Lower leg skin (tissue), 4 donors: ENCODE data around the gene RND2. TPM values are rescaled to one million over a fixed set of nuclear protein-coding genes. Genes with fewer than 3 reads are reported as not detected.

Source experiments
- DNase-seq, 2 donors: peaks; one replicate each; pipeline ENCODE4 v3.0.0-alpha.2; 2019; ENCODE audit warnings: low spot score in 2 of 2
- H3K4me3 ChIP-seq: fragments of 200-600 bp; sonication (generic); 2 replicates; pipeline ENCODE4 v1.5.1; 2017; ENCODE audit warnings: mild to moderate bottlenecking, low read depth; ENCODE audit not compliant: poor library complexity, severe bottlenecking
- CTCF ChIP-seq, 3 donors: fragments of 450-650 bp; IDR thresholded peaks; one replicate each; pipeline ENCODE4 v1.5.1; 2016; ENCODE audit warnings: antibody characterized with exemption in 3 of 3, mild to moderate bottlenecking in 3 of 3, moderate library complexity in 2 of 3
- POLR2A ChIP-seq, 2 donors: fragments of 450-650 bp; IDR thresholded peaks; one replicate each; pipeline ENCODE4 v1.6.1; 2016 to 2017; ENCODE audit warnings: antibody characterized with exemption in 2 of 2, mild to moderate bottlenecking in 1 of 2, moderate library complexity in 1 of 2
- WGBS, 2 donors: methylation state at CpG; one replicate each; pipeline ENCODE4 v1.1.5; 2018; 5-methylcytosine and 5-hydroxymethylcytosine counted together
- intact Hi-C: fragments of 100-400 bp; cut with DNase I; formaldehyde crosslinking; loops from one replicate; pipeline ENCODE4 v1.15.0; 2023; ENCODE audit warnings: low total_unique reads
- total RNA-seq, 4 donors: library from RNA; depleted of rRNA; stranded (reverse); fragments of >200 nt; gene quantifications; one replicate each; pipeline ENCODE4 v1.1.0, GENCODE V29; 2016

RND2 gene
- total RNA-seq, 4 donors from 2014 or later: 0.65 to 2.7 (median 1.0) TPM

GRCh38 chr17:43014020-43014648, 10.9 kb upstream of the RND2 start:
- H3K4me3 ChIP-seq: no peak overlapping the region
- WGBS, 2 donors: 73 to 75% methylated on average over 8 to 12 of the region's 12 CpGs
- TF ChIP-seq CTCF (IDR thresholded peaks at IDR 0.05): no peak
- no peak for TF ChIP-seq POLR2A (IDR thresholded peaks at IDR 0.05)
- no peak for DNase-seq
- intact Hi-C loops: no loop called here

GRCh38 chr17:43014649-43015542, 10.1 kb upstream of the RND2 start:
- DNase-seq: no peak
- intact Hi-C loops: no loop called here
- WGBS, 2 donors: 51 to 61% methylated on average over 8 of the region's 8 CpGs
- no peak overlapping the region for H3K4me3 ChIP-seq
- TF ChIP-seq POLR2A (IDR thresholded peaks at IDR 0.05): no peak
- TF ChIP-seq CTCF (IDR thresholded peaks at IDR 0.05): no peak

GRCh38 chr17:43015579-43015978, 9.5 kb upstream of the RND2 start:
- TF ChIP-seq CTCF (IDR thresholded peaks at IDR 0.05) (no peak), POLR2A (IDR thresholded peaks at IDR 0.05) (no peak)
- 46 to 56% methylated on average over 9 of the region's 9 CpGs for WGBS, 2 donors
- H3K4me3 ChIP-seq: no peak overlapping the region
- intact Hi-C loops: no loop called here
- peak in 1 of 2 donors; percentile 89 for DNase-seq

GRCh38 chr17:43016216-43016615, 8.8 kb upstream of the RND2 start:
- 90 to 91% methylated on average over 4 to 6 of the region's 7 CpGs for WGBS, 2 donors

More at GRCh38 chr17:43016216-43016615, 8.8 kb upstream of the RND2 start:
- no peak overlapping the region for H3K4me3 ChIP-seq
- intact Hi-C loops: no loop called here
- DNase-seq: no peak
- TF ChIP-seq POLR2A (IDR thresholded peaks at IDR 0.05): no peak
- no peak for TF ChIP-seq CTCF (IDR thresholded peaks at IDR 0.05)
